HCT116 (cell line): ENCODE measurements around the gene JPH3.

ENCODE experiments used
- CEBPB ChIP-seq: IDR thresholded peaks from 2 replicates; pipeline ENCODE4 v1.6.1; 2012; ENCODE audit warnings: low read depth
- JUND ChIP-seq: IDR thresholded peaks from 2 replicates; pipeline ENCODE4 v1.6.1; 2012
- POLR2A ChIP-seq: IDR thresholded peaks from 2 replicates; pipeline ENCODE4 v1.7.0; 2011; ENCODE audit warnings: borderline replicate concordance; ENCODE audit not compliant: insufficient read depth, insufficient read length; ENCODE audit errors: extremely low read depth
- TF ChIP-seq, protein P1 (sequence below): IDR thresholded peaks from 2 replicates; pipeline ENCODE4 v1.6.1; 2011; ENCODE audit warnings: mild to moderate bottlenecking, low read length, moderate library complexity; ENCODE audit not compliant: insufficient replicate concordance; ENCODE audit errors: extremely low read depth

DNA sequence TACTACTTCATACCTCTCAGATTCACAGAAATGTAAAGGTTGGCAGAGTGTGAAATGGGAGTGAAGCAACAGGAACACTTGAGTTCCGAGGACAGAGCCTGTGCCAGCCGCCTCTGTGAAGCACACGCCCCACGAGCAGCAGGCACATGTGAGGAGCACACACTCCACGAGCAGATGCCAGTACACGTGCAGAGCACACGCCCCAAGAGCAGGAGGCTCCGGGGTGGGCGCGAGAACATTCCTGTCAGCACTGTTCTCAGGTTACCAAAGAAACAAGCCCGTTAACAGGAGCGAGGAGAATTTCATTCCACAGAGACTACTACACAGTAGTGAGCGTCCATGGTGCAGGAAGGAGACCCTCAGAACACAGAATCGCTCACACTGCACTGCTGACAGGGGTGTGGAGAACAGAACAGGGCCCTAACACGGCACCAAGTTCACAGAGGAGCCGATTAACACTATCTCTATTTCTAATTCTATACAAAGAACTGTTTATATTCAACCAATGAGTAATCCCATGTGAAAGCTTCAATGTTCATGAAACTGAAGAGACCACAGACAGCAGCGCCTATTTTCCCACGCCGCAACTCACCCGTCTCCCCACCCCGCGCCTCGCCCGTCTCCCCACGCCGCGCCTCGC is 123.4 kb downstream of the JPH3 start:
- TF ChIP-seq POLR2A (no peak), JUND (no peak), CEBPB (no peak)
- TF ChIP-seq, protein P1, sequence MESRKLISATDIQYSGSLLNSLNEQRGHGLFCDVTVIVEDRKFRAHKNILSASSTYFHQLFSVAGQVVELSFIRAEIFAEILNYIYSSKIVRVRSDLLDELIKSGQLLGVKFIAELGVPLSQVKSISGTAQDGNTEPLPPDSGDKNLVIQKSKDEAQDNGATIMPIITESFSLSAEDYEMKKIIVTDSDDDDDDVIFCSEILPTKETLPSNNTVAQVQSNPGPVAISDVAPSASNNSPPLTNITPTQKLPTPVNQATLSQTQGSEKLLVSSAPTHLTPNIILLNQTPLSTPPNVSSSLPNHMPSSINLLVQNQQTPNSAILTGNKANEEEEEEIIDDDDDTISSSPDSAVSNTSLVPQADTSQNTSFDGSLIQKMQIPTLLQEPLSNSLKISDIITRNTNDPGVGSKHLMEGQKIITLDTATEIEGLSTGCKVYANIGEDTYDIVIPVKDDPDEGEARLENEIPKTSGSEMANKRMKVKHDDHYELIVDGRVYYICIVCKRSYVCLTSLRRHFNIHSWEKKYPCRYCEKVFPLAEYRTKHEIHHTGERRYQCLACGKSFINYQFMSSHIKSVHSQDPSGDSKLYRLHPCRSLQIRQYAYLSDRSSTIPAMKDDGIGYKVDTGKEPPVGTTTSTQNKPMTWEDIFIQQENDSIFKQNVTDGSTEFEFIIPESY, result no peak
